Thoracic aorta (tissue), 2 donors: ENCODE data around the gene SUFU. TPM values are rescaled to one million over a fixed set of nuclear protein-coding genes. Genes with fewer than 3 reads are reported as not detected.

Experiments used
- ATAC-seq: fragments of 150-250 bp; one replicate; pipeline ENCODE4 v1.8.0; 2017; ENCODE audit warnings: low read depth; ENCODE audit not compliant: insufficient number of reproducible peaks, low FRiP score
- DNase-seq: peaks from one replicate; pipeline ENCODE4 v3.0.0-alpha.2; 2020; ENCODE audit warnings: low spot score
- H3K27ac ChIP-seq, 2 donors: fragments of 200-600 bp; sonication (generic); 1 replicate in 1 of 2; 2 replicates in 1 of 2; pipeline ENCODE4 v1.5.1; 2016; ENCODE audit warnings: mild to moderate bottlenecking in 2 of 2, moderate library complexity in 2 of 2
- H3K27me3 ChIP-seq: fragments of 200-600 bp; sonication (generic); replicated peaks from 2 replicates; pipeline ENCODE4 v1.6.0; 2016; ENCODE audit warnings: mild to moderate bottlenecking; ENCODE audit not compliant: insufficient read depth
- H3K36me3 ChIP-seq: fragments of 200-600 bp; sonication (generic); one replicate; pipeline ENCODE4 v1.5.1; 2016
- H3K4me1 ChIP-seq, 2 donors: fragments of 200-600 bp; sonication (generic); 1 replicate in 1 of 2; 2 replicates in 1 of 2; pipeline versions ENCODE4 v1.5.1 to v1.6.0; 2016; ENCODE audit warnings: low read depth in 2 of 2, mild to moderate bottlenecking in 1 of 2; ENCODE audit not compliant: control insufficient read depth in 1 of 2
- H3K4me3 ChIP-seq: fragments of 200-600 bp; sonication (generic); 2 replicates; pipeline ENCODE4 v1.5.1; 2016; ENCODE audit warnings: mild to moderate bottlenecking
- H3K9me3 ChIP-seq: fragments of 200-600 bp; sonication (generic); 2 replicates; pipeline ENCODE4 v1.5.1; 2016
- CTCF ChIP-seq: fragments of 200-600 bp; sonication (generic); IDR thresholded peaks from one replicate; pipeline ENCODE4 v1.5.1; 2019; ENCODE audit warnings: antibody characterized with exemption
- total RNA-seq, 2 donors: library from RNA; depleted of rRNA; stranded (reverse); fragments of >200 nt; gene quantifications; one replicate each; pipeline versions ENCODE4 v1.1.0 to v1.2.3, GENCODE V29; 2016

Gene SUFU
- total RNA-seq, 2 donors from 2014 or later, result 4.6 to 7.6 TPM

GRCh38 chr10:102617816-102618215 lies 114.0 kb downstream of the SUFU start:
- no peak for TF ChIP-seq CTCF
- no peak overlapping the region for H3K27ac ChIP-seq
- peaks cover 21% of the 10 kb centered on the region for H3K36me3 ChIP-seq
- H3K4me3 ChIP-seq, result no peak overlapping the region
- peaks cover 28 to 52% of the 10 kb centered on the region in 2 donors for H3K4me1 ChIP-seq
- DNase-seq (no peak), ATAC-seq (no peak)
- no peaks in the 10 kb centered on the region for H3K27me3 ChIP-seq
- no peaks in the 10 kb centered on the region for H3K9me3 ChIP-seq

GRCh38 chr10:102619281-102619981 lies 115.7 kb downstream of the SUFU start:
- no peak for TF ChIP-seq CTCF
- Histone ChIP-seq H3K4me3 (no peak overlapping the region), H3K27ac (peak overlapping the region; percentile 92 to 98), H3K27me3 (no peaks in the 10 kb centered on the region), H3K9me3 (no peaks in the 10 kb centered on the region), H3K36me3 (peaks cover 21% of the 10 kb centered on the region), H3K4me1 (peaks cover 28 to 56% of the 10 kb centered on the region in 2 donors)
- DNase-seq (no peak), ATAC-seq (no peak)

- no peaks in the 10 kb centered on the region for H3K27me3 ChIP-seq
- H3K4me3 ChIP-seq, result no peak overlapping the region
- no peaks in the 10 kb centered on the region for H3K9me3 ChIP-seq
- TF ChIP-seq CTCF, result no peak
- peak overlapping the region; percentile 92 to 98 for H3K27ac ChIP-seq
- peaks cover 35 to 63% of the 10 kb centered on the region in 2 donors for H3K4me1 ChIP-seq
- no peak for DNase-seq
- peaks cover 19% of the 10 kb centered on the region for H3K36me3 ChIP-seq
- ATAC-seq, result no peak
Observed at GRCh38 chr10:102620138-102620590, 116.4 kb downstream of the SUFU start.

GRCh38 chr10:102620591-102621442 lies 117.0 kb downstream of the SUFU start:
- Histone ChIP-seq H3K36me3 (peaks cover 14% of the 10 kb centered on the region), H3K9me3 (no peaks in the 10 kb centered on the region), H3K27me3 (no peaks in the 10 kb centered on the region), H3K4me3 (peak overlapping the region; percentile 21), H3K27ac (peak overlapping the region; percentile 92 to 98), H3K4me1 (peaks cover 41 to 70% of the 10 kb centered on the region in 2 donors)
- TF ChIP-seq CTCF, result no peak
- ATAC-seq, result peak; percentile 17
- no peak for DNase-seq
